HCT116 (cell line): Measurements from ENCODE around the gene TBXA2R. TPM values are rescaled to one million over a fixed set of nuclear protein-coding genes. Genes with fewer than 3 reads are reported as not detected.

Source experiments
- total RNA-seq: library from RNA; stranded (reverse); gene quantifications from one replicate; pipeline ENCODE4 v1.2.1, GENCODE V29; 2021; ENCODE audit not compliant: unreplicated experiment

The TBXA2R gene
- total RNA-seq, 1 experiment from 2014 or later = 2.3 TPM

Other genes with a start within 250 kb of the TBXA2R start
- 116 TPM for gene NFIC, start 240.3 kb downstream of the TBXA2R start, total RNA-seq
- gene SMIM24, start 126.3 kb downstream of the TBXA2R start, total RNA-seq = not detected
- not detected for gene SMIM44, start 123.4 kb downstream of the TBXA2R start, total RNA-seq
- 20.9 TPM for gene DOHH, start 106.2 kb downstream of the TBXA2R start, total RNA-seq
- 60.3 TPM for gene FZR1, start 100.6 kb downstream of the TBXA2R start, total RNA-seq
- 1.2 TPM for gene TEKTIP1, start 67.7 kb downstream of the TBXA2R start, total RNA-seq
- 131 TPM for gene MFSD12, start 49.3 kb downstream of the TBXA2R start, total RNA-seq
- gene HMG20B, start 33.9 kb downstream of the TBXA2R start, total RNA-seq = 186 TPM
- not detected for gene GIPC3, start 21.4 kb downstream of the TBXA2R start, total RNA-seq
- 33.2 TPM for gene CACTIN, start 19.9 kb upstream of the TBXA2R start, total RNA-seq
- gene PIP5K1C, start 93.6 kb upstream of the TBXA2R start, total RNA-seq = 26.9 TPM
- 69.6 TPM for gene TJP3, start 101.5 kb upstream of the TBXA2R start, total RNA-seq
- 29.5 TPM for gene APBA3, start 154.8 kb upstream of the TBXA2R start, total RNA-seq
- 67.1 TPM for gene MRPL54, start 155.8 kb upstream of the TBXA2R start, total RNA-seq
- gene RAX2, start 165.4 kb upstream of the TBXA2R start, total RNA-seq = not detected
- not detected for gene MATK, start 179.5 kb upstream of the TBXA2R start, total RNA-seq